Heart left ventricle (tissue), 16 donors: ENCODE data around the gene TRAFD1. TPM values are rescaled to one million over a fixed set of nuclear protein-coding genes. Genes with fewer than 3 reads are reported as not detected.
"Not testable (repeated sequence)": the region's sequence is repeated elsewhere in the genome, so short reads cannot be mapped to it uniquely, and the experiment has no call there.

Experiments used
- ATAC-seq, 4 donors: fragments of 200-7000 bp; cut with Tn5 transposase; one replicate each; pipeline ENCODE4 v1.9.1; 2020 to 2022; ENCODE audit warnings: moderate library complexity in 4 of 4, mild to moderate bottlenecking in 3 of 4, moderate number of reproducible peaks in 1 of 4
- DNase-seq, 5 donors: peaks; one replicate each; pipeline ENCODE4 v3.0.0-alpha.2; 2020
- H3K27ac ChIP-seq, 12 donors: fragments of 200-600 bp; sonication (generic) in 4 of 12; one replicate each; pipeline versions ENCODE4 v1.5.0 to v1.8.0; 2016 to 2022; ENCODE audit warnings: mild to moderate bottlenecking in 2 of 12
- H3K27me3 ChIP-seq, 9 donors: fragments of 200-600 bp; sonication (generic) in 2 of 9; one replicate each; pipeline versions ENCODE4 v1.5.1 to v1.8.0; 2016 to 2022; ENCODE audit warnings: mild to moderate bottlenecking in 3 of 9
- H3K36me3 ChIP-seq, 9 donors: fragments of 200-600 bp; sonication (generic) in 2 of 9; one replicate each; pipeline versions ENCODE4 v1.5.0 to v1.8.0; 2018 to 2022; ENCODE audit warnings: mild to moderate bottlenecking in 2 of 9
- H3K4me1 ChIP-seq, 12 donors: fragments of 200-600 bp; sonication (generic) in 4 of 12; one replicate each; pipeline versions ENCODE4 v1.5.0 to v1.8.0; 2016 to 2022; ENCODE audit warnings: mild to moderate bottlenecking in 3 of 12
- H3K4me3 ChIP-seq, 12 donors: fragments of 200-600 bp; sonication (generic) in 4 of 12; one replicate each; pipeline versions ENCODE4 v1.5.0 to v1.8.0; 2017 to 2022; ENCODE audit warnings: mild to moderate bottlenecking in 9 of 12, moderate library complexity in 4 of 12
- H3K9me3 ChIP-seq, 12 donors: fragments of 200-600 bp; sonication (generic) in 4 of 12; one replicate each; pipeline versions ENCODE4 v1.5.0 to v1.8.0; 2016 to 2022; ENCODE audit warnings: mild to moderate bottlenecking in 1 of 12
- CTCF ChIP-seq, 12 donors: fragments of 200-600 bp; sonication (generic) in 4 of 12; IDR thresholded peaks; one replicate each; pipeline versions ENCODE4 v1.5.0 to v1.8.0; 2018 to 2022; ENCODE audit warnings: antibody characterized with exemption in 12 of 12, mild to moderate bottlenecking in 5 of 12
- POLR2A ChIP-seq, 2 donors: fragments of 450-650 bp; IDR thresholded peaks; one replicate each; pipeline ENCODE4 v1.6.1; 2017; ENCODE audit warnings: antibody characterized with exemption in 2 of 2, mild to moderate bottlenecking in 2 of 2, moderate library complexity in 2 of 2
- WGBS, 4 donors: extraction: QIAGEN DNeasy Blood & Tissue Kit in 2 of 4; methylation state at CpG; one replicate each; pipeline versions ENCODE4 v1.1.5 to v1.1.7; 2013 to 2018; 5-methylcytosine and 5-hydroxymethylcytosine counted together
- intact Hi-C, 10 donors: fragments of 100-400 bp; cut with DNase I; formaldehyde crosslinking; loops; one replicate each; pipeline versions ENCODE4 v1.11.1 to v1.14.2; 2022
- polyA plus RNA-seq, 2 donors: library from polyadenylated mRNA; stranded (reverse); fragments of 200-250 nt; gene quantifications; one replicate each; pipeline ENCODE4 v1.2.3, GENCODE V29; 2013
- total RNA-seq, 9 donors: library from RNA; depleted of rRNA in 2 of 9; stranded (reverse); fragments of >200 nt in 2 of 9; fragmentation: NEBNext Ultra II Directional in 3 of 9; extraction: Animal tissue kit (Norgen Biotek cat#: 25700) in 3 of 9; gene quantifications; one replicate each; pipeline versions ENCODE4 v1.1.0 to v1.2.4, GENCODE V29; 2016 to 2023
- donor health status: ischemic (EF 13 %, LVEDD 7.1; RV severe dilation, severe dysfunction).
- donor health status: healthy with polysubstance abuse.
- donor health status: DM: no; HTN: yes; CAD: no.
- donor health status: DM: no; HTN: no; CAD: no.
- donor health status: ischemic (EF 25% LVEDD 6.9; RV normal size, moderate dysfunction).
- donor health status: ischemic (EF 25% LVEDD 5.7; RV mildly dilated, moderate dysfunction).
- donor health status: healthy.
- donor health status: DM: yes; HTN: yes; CAD: no.
- donor health status: ischemic (EF 35%, LVEDD 5.7; RV mildly dilated, moderate dysfunction).
- donor health status: nonischemic (EF 11% LVEDD 7.7; RV severe dilation, severe dysfunction).
- donor health status: DM: yes; HTN: yes; CAD: no.
- donor health status: PGD.
- donor health status: ischemic (EF 29% LVEDD 5.4; RV normal size, mild dysfunction).
- donor health status: nonischemic (EF 23%, LVEDD 6.1; RV moderate dilation, normal function).

Gene TRAFD1
- total and polyA plus RNA-seq, 11 donors = 6.7 to 84.7 (median 22.7) TPM

- intact Hi-C loops = loop anchor here in 1 of 10 donors (10.0 kb wide), 1 partner anchor 47 kb away; no protein-coding TSS in a partner anchor
- 95 to 99% (median 96%) methylated on average over 3 of the region's 3 CpGs for WGBS, 4 donors
- ATAC-seq = no peak
- Histone ChIP-seq H3K9me3 (no peaks in the 10 kb centered on the region), H3K4me3 (no peak overlapping the region), H3K27ac (no peak overlapping the region), H3K4me1 (peaks cover 0 to 15% (median 6%) of the 10 kb centered on the region in 12 donors), H3K36me3 (peaks cover 2 to 68% (median 59%) of the 10 kb centered on the region in 9 donors), H3K27me3 (no peaks in the 10 kb centered on the region)
- DNase-seq = no peak
- TF ChIP-seq POLR2A (IDR thresholded peaks at IDR 0.05) (no peak), CTCF (IDR thresholded peaks at IDR 0.05) (no peak)
Observed at GRCh38 chr12:112091563-112091962, 33.8 kb upstream of the TRAFD1 start.

- Histone ChIP-seq H3K4me3 (no peak overlapping the region), H3K36me3 (peaks cover 0 to 66% (median 55%) of the 10 kb centered on the region in 9 donors), H3K27me3 (no peaks in the 10 kb centered on the region), H3K9me3 (no peaks in the 10 kb centered on the region), H3K27ac (peak overlapping the region in 3 of 12 donors; percentile 10 to 71 (median 45)), H3K4me1 (peaks cover 0 to 21% (median 7%) of the 10 kb centered on the region in 12 donors)
- intact Hi-C loops = loop anchor here in 1 of 10 donors (10.0 kb wide), 1 partner anchor 51 kb away; no protein-coding TSS in a partner anchor
- DNase-seq (no peak), ATAC-seq (peak in 3 of 4 donors; percentile 60 to 80 (median 68))
- TF ChIP-seq CTCF (IDR thresholded peaks at IDR 0.05) (no peak), POLR2A (IDR thresholded peaks at IDR 0.05) (no peak)
Observed at GRCh38 chr12:112096070-112096469, 29.3 kb upstream of the TRAFD1 start.

- peaks cover 0 to 64% (median 54%) of the 10 kb centered on the region in 9 donors for H3K36me3 ChIP-seq
- WGBS, 4 donors = 54 to 69% (median 61%) methylated on average over 2 of the region's 2 CpGs
Observed at GRCh38 chr12:112096667-112097066, 28.7 kb upstream of the TRAFD1 start.

GRCh38 chr12:112097641-112098040 is 27.7 kb upstream of the TRAFD1 start:
- H3K36me3 ChIP-seq = peaks cover 0 to 56% (median 45%) of the 10 kb centered on the region in 9 donors
- no peaks in the 10 kb centered on the region for H3K9me3 ChIP-seq
- 92 to 97% (median 93%) methylated on average over 8 of the region's 8 CpGs for WGBS, 4 donors
- intact Hi-C loops = loop anchor here in 1 of 10 donors (10.0 kb wide), 1 partner anchor 53 kb away; no protein-coding TSS in a partner anchor
- H3K4me3 ChIP-seq = no peak overlapping the region
- H3K27ac ChIP-seq = no peak overlapping the region
- TF ChIP-seq POLR2A (IDR thresholded peaks at IDR 0.05) (no peak), CTCF (IDR thresholded peaks at IDR 0.05) (no peak)
- H3K4me1 ChIP-seq = peaks cover 0 to 21% (median 7%) of the 10 kb centered on the region in 12 donors
- ATAC-seq (no peak), DNase-seq (no peak)
- H3K27me3 ChIP-seq = no peaks in the 10 kb centered on the region

More at GRCh38 chr12:112096667-112097066, 28.7 kb upstream of the TRAFD1 start:
- H3K9me3 ChIP-seq = no peaks in the 10 kb centered on the region
- intact Hi-C loops = loop anchor here in 1 of 10 donors (10.0 kb wide), 1 partner anchor 52 kb away; no protein-coding TSS in a partner anchor
- H3K27ac ChIP-seq = peak overlapping the region in 3 of 12 donors; percentile 10 to 71 (median 45)
- no peak overlapping the region for H3K4me3 ChIP-seq
- no peaks in the 10 kb centered on the region for H3K27me3 ChIP-seq
- ATAC-seq = peak in 1 of 4 donors; percentile 26
- no peak for DNase-seq
- TF ChIP-seq CTCF (IDR thresholded peaks at IDR 0.05) = no peak
- no peak for TF ChIP-seq POLR2A (IDR thresholded peaks at IDR 0.05)
- H3K4me1 ChIP-seq = peaks cover 0 to 21% (median 7%) of the 10 kb centered on the region in 12 donors

- Histone ChIP-seq H3K36me3 (peaks cover 0 to 53% (median 41%) of the 10 kb centered on the region in 9 donors), H3K4me1 (peaks cover 0 to 36% (median 18%) of the 10 kb centered on the region in 12 donors)
- H3K9me3 ChIP-seq, H3K4me3 ChIP-seq, H3K27me3 ChIP-seq, ATAC-seq, DNase-seq, intact Hi-C loops, H3K27ac ChIP-seq: not testable (repeated sequence)
- WGBS, 4 donors = 96 to 98% (median 97%) methylated on average over 15 of the region's 15 CpGs
Observed at GRCh38 chr12:112100500-112100899, 24.9 kb upstream of the TRAFD1 start.
